HTERT RPE-1 (cell line): ENCODE measurements around the gene WDR88.

Experiments used
- in situ Hi-C: fragments of 300-500 bp; cut with MboI; formaldehyde crosslinking; loops from 4 replicates; pipeline ENCODE4 v1.14.3; 2020; ENCODE audit warnings: low sequenced_read_pairs

The WDR88 gene, protein sequence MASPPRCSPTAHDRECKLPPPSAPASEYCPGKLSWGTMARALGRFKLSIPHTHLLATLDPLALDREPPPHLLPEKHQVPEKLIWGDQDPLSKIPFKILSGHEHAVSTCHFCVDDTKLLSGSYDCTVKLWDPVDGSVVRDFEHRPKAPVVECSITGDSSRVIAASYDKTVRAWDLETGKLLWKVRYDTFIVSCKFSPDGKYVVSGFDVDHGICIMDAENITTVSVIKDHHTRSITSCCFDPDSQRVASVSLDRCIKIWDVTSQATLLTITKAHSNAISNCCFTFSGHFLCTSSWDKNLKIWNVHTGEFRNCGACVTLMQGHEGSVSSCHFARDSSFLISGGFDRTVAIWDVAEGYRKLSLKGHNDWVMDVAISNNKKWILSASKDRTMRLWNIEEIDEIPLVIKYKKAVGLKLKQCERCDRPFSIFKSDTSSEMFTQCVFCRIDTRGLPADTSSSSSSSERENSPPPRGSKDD

DNA sequence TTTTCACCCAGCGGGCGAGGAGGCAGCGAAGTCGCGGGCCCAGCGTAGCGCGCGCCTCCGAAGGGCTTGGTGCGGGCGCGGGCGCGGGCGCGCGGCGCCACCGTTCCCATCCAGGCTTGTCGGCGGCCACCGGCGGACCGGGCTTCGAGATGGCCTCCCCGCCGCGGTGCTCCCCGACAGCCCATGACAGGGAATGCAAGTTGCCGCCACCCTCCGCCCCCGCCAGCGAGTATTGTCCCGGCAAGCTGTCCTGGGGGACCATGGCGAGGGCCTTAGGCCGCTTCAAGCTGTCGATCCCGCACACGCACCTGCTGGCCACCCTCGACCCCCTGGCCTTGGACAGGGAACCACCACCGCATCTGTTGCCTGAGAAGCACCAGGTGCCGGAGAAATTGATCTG lies at the start of gene WDR88:
Gene WDR88 (plus strand): TSS at position 94 of the 400 bp plus-strand sequence. CDS start 56 bp downstream, at position 150.
- in situ Hi-C loops: no loop called here

DNA sequence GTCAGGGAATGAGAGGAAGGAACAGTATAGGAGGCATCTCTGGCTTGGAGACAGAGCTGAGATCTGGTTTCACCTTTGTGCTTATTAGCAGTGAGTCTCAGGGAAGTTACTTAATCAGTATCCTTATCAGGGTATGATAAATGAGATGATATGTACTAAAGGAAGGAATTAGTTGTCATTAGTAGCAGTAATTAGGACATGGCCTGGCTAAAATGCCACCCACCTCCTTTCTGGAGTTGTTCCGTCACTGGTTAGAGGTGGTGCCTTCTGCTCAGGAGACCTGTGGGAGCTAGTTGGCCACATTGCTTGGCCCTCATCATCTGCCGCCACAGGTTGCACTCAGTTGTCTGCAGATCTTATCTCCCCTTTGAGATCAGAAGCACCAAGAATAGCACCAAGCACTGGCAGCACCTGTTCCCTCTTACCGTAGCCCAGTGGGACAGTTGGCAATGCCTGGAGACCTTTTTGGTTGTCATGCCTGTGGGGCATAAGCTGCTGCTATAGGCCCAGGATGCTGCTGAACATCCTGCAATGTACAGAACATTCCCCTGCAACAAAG lies 46.3 kb upstream of the WDR88 start:
- in situ Hi-C loops: no loop called here

DNA sequence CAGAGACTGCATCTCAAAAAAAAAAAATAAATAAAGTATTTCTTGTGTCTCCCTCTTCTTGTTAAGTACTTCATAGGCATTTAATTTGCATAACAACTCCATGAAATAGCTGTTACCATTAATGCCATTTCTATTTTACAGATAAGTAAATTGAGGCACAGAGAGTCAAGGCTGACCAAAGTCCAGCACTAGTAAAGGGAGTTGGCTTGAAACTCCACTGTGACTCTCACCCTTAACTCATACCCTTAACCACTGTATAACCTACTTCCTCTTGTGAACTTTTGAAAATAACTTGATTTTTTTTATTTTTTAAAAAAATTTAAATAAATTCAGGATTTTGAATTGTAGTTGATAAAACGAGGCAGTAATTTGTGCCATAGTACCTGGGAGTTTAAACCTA lies 45.0 kb upstream of the WDR88 start:
- in situ Hi-C loops: no loop called here

DNA sequence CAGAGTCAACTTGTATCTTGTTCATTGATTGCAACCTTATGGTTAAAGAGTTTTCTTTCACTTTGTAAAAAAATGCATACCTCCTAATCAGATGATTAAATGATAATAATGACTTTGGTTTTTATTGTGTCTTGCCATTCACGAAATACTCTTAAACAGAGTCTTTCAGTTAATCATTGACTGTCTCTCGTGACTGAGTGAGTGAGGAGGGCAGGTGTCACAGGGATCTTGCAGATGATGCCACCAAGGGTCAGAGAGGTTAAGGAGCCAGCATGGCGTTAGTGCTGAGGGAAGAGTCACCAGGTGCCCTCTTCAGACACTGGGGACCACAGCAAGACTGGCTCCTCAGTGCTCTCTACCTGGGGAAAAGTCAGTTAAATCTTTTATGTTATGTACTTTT lies 42.9 kb upstream of the WDR88 start:
- in situ Hi-C loops: no loop called here

DNA sequence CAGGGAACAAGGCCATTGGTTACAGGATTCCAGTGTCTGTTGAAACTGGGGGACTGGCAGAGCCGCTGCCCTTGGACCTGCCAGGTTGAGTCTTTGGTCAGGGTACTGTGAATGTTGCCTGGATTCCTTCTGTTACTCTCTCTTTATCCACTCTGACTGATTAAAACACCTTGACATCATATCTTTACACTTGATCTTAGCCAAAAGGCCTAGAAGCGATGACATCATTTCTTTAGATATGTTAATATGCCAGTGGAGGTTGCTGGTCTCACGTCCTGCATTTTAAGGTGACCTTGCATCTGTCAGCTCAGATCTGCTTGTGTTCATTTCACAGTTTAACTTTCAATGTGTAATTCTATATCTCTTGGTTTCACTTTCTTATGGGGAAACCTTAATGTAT lies 41.7 kb upstream of the WDR88 start:
- in situ Hi-C loops: no loop called here

DNA sequence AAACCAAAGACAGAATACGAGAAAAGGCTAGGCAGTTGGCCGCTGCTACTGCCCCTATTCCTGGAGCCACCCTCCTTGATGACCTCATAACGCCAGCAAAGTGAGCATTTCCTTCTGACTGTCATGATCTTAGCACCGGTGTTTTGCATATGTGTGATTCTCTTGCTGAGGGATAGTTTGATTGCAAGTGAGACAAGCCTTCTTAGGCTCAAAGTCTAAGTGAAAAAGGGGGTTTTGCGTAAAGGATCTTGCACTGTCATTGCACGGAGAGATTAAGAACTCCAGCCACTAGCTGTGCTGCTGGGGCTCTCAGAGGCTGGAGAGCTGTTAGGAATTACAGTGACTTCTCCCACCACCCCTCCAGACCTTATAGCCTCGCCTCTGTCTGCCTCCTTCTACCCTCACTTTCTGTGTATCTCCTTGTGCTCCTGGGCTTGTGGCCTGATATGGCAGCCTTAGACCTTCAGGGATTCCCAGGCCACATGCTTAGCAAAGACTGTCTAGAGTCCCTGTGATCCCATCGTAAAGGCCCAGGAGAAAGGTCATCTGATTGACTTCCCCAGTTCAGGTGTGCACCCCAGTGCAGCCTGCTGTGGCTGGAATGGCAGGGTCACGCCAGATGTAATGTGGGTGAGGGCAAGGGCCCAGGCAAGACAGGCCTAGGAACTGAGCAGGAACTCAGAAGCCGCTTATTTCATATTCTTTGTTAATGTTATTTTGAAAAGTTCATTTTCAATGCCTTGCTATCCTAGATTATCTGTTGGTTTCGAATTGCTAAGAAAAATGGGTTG lies 38.3 kb upstream of the WDR88 start:
- in situ Hi-C loops: no loop called here

DNA sequence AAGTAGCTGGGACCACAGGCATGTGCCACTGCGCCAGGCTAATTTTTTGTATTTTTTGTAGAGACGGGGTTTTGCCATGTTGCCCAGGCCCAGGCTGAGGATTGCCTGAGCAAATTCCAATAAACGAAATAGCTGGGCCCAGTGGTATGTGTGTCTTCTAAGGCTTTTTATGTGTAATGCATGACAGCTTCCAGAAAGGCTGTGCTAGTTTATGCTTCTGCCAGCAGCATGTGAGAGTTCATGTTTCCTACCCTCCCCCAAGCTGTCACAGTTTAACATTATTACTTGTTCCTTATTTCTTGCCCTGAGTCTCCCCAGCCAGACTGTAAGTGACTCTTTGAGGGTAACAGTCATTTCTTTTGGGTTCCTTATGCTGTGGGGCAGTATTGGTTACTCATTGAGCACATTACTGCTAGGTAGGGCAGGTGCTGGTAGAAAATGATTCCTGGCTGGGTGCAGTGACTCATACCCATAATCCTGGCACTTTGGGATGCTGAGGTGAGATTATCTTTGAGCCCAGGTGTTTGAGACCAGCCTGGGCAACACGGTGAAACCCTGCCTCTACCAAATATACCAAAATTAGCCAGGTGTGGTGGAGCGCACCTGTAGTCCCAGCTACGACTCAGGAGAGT lies 37.4 kb upstream of the WDR88 start:
- in situ Hi-C loops: no loop called here

DNA sequence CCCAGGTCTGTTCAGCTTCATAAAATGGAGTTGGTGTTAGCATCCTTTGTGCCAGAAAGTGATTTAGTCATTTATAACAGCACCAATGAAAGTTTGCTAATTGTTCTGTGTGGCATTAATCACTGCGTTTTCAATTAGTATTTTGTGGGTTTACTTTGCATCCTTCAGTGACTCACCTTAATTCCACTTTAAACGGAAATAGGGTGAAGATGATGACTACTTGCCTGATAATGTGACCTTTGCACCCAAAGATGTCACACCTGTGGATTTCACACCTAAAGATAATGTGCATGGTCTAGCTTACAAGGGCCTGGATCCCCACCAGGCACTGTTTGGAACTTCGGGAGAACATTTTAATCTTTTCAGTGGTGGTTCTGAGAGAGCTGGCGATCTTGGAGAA lies 35.9 kb upstream of the WDR88 start:
- in situ Hi-C loops: no loop called here

DNA sequence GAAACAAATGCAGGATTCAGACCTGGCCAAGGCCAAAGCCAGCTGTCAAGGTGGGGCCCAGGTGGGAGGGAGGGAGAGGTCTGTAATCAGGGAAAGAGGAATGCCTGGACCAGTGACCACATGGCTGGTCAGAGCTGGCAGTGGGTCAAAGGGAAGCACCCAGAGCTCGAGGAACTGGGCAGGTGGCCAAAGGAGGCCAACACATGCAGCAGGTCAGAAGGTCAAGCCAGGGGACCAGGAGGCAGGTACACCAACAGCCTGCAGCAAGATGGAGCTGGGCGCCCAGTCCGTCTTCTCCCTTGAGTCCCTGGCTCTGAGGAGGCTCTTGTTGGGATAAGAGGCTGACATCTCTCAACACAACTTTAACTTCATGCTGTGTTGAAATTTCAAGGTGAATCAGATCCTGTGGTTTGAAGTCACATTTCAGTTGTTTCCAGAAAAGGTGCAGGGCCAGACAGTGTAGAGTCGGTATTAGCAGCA lies 33.8 kb upstream of the WDR88 start:
- in situ Hi-C loops: no loop called here

DNA sequence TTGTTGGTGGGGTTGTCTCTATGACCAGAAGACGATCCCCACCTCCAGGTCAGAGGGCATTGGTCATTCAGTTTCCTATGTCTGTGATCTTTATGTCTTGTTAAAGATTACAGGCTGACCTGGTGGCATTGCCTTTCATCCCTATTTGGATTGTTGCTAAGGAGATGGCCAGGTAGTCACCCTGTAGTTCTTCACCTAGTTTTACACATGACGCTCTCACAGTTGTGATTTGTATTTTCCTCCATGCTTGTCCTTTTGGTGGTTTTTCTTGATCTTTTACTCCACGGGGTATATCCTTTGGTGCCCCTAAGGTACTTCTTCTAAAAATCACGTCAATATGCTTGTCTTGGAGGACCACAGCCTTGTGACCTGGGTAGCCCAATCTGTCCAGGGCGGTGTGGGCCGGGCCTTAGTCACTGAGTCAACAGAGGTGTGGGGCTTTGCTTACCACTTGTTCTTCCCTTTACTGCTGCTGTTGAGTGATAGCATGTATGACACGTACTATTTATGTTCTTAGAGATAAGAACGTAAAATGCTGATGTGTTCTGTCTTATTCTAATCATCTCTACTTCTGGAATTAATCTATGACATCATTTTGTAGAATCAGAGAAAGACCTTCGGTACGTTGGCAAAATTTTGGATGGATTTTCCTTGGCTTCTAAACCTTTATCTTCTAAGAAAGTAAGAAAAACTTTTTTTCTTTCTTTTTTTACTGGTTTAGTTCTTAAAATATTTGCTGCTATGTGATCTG lies 30.8 kb upstream of the WDR88 start:
- in situ Hi-C loops: no loop called here

DNA sequence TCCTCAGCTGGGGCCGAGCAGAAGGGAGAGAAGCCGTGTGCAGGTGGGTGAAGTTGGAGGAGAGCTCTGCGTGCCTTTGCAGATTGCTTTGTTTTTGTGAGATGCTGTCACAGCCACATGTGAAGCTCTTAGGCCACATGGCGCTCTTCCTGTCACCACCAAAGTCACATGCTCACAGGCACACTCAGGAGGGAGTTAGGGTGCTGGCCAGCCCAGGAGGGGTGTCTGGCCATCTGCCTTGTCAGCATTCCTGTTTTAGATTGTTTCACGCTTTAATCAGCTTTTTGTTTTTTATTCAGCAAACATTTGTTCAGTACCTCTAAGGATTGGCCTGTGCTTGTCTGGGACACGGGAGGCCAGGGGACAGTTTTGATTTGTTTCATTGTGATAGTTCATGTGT lies 29.0 kb upstream of the WDR88 start:
- in situ Hi-C loops: no loop called here

DNA sequence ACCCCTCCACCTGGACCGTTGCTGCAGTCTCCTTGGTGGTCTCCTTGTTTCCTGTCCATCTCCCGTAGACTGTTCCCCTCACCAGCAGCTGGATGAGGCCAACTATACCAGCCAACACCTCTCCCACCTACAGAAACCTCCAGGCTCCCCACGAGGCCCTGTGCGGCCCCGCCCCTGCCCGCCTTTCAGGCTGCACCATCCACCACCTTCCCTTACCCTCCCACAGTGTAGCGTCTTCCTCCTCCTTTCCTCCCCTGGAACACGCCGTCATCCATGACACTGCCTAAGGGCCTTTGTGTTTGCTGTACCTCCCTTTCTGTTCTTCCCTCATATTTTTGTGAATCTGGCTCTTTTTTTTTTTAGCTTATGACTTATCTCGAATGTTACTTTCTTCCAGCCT lies 23.8 kb upstream of the WDR88 start:
- in situ Hi-C loops: no loop called here

DNA sequence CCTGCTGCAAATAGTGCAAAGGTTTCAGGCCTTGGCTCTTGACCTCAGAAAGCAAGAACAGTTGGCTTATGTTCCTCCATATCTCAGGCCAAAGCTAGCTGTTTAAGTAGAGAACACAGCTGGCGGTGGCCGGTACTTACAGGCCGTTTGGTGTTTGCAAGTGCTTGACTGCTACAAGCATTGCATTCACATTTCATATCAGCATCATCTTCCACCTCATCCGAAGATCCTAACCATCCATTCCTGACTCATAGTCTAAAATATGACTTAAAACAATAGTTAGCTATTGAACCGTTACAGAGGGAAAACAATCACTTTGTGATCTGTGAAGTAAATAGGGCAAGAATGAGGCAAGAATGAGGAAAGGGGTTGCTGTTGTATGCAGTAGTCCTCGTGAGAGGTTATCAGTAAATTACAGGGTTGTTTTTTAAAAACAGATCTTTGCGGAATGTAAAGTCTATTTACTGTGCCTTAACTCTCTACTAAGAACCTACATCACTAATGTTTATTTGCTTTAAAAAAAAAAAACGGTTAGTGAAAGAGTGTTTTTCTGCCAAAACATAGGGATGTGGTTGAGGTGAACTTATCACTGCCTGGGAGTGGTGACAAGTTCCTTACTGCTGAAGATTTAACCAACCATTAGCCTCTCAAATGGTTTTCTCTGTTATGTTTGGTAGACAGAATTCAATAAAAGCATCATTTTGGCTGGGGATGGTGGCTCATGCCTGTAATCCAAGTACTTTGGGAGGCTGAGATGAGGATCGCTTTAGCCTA lies 21.6 kb upstream of the WDR88 start:
- in situ Hi-C loops: no loop called here

DNA sequence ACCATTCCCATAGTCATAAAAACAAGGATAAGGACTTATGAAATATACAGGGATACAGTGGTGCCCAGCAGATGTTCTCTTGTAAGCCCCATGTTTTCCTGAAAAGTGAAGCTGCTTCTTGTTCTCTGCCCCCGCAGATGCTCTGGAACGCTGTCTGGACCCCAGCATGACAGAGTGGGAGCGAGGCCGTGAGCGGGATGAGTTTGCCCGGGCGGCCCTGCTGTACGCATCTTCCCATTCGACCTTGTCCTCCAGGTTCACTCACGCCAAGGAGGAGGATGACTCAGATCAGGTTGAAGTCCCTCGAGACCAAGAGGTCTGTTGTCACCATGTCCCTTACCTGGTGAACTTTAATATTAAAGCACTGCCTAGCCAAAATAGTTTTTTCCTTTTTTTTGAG lies 20.3 kb upstream of the WDR88 start:
- in situ Hi-C loops: no loop called here

DNA sequence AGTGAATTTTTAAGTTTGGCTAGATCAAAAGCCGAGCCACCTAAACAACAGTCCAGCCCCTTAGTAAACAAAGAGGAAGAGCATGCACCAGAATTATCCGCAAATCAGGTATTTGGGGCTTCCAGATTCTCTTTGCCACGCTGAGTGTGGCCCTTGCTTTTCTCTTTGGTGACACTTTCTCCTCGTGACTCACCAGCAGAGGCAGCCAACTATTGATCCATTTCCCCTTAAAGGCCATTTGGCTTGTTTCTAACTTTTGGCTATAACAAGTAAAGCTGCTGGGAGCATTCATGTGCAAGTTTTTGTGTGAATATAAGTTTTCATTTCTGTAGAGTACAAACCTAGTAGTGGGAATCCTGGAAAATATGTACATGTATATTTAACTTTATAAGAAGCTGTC lies 17.6 kb upstream of the WDR88 start:
- in situ Hi-C loops: no loop called here

DNA sequence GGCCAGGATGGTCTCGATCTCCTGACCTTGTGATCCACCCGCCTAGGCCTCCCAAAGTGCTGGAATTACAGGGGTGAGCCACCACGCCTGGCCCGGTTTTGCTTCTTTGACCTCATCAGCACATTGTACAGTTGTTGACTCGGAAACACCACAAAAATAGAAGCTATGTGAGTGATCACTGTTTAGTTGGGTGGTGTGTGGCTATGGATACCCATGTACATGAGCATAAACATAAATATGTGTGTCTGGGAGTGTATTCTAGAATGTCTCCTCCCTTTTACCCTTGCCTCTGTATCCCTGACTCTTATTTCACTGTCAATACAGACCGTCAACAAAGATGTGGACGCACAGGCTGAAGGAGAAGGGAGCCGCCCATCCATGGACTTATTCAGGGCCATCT lies 14.4 kb upstream of the WDR88 start:
- in situ Hi-C loops: no loop called here

DNA sequence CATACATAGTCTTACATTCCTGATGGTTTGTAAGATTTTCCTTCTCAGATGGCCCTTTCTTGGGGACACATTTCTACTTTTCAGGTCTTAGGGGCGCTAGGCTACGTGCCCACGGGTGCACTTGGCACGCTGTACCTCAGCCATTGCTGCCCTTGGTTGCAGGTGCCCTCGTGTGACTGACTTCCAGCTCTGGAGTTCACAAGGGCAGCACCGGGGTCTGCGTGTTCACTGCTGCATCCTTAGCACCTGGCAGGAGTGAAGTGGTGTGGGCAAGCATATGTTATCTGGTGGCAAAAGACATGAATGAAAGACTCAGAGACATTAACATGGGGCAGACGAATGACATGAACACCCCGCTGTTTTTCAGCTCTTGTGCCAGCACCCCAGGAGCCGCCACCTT lies 13.3 kb upstream of the WDR88 start:
- in situ Hi-C loops: no loop called here

DNA sequence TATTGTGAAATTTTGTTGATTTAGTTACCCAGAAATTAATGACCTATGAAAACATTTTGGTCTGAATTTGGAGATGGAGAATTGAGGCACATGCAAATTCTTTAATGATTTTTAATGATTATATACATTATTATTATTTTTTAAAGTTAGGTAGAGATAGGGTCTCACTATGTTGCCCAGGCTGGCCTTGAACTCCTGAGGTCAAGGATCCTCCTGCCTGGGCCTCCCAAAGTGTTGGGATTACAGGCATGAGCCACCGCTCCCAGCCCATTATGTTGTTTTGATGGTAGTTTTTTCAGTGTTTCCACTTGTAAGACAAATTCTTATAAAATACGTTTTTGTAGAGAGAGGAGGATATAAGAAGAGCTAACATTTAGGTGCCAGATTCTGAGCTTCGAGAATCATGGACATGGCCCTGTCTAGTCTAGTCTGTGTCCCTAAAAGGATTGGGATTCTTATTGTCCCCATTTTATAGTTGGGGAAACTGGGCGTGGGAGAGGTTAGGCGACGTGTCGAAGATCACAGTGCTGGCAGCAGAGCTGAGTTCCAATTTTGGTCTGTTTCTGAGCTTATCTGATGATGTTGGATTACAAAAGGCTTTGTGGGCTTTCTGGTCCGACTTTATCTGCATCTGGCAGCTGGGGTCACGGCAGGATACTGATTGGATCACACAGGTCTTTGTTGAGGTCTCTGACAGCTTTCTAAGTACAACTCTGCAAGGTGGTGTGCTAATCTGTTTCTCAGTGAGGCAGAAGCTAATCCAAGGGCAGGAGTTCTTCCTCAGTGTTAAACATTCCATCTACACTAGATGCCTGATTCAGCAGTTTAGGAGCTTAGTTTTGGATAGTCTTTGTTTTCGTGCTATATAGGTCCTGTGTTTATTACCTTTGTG lies 7.5 kb upstream of the WDR88 start:
- in situ Hi-C loops: no loop called here

DNA sequence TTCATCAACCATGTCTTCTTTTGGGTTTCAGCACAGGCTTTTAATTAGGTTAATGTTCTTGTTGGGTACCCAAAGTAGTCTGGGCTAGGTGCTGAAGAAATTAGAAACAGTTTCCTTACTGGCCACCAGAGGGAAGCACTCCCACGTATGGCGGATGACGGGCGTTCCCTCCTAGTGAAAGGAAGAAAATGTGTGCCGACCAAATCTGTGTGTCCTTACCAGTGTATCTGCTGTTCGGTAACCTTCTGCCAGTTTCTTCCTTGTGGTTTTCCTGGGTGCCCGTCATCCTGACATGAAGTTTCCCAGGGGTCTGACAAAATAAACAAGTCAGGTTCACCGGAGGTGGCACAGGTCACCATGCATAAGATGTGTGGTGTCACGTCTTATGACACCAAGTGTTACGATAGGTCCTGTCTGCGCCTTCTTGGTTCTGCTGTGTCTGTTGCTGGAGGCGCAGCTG lies 6.0 kb upstream of the WDR88 start:
- in situ Hi-C loops: no loop called here
